ENCODE measurements around the gene CD79A. TPM values are rescaled to one million over a fixed set of nuclear protein-coding genes. Genes with fewer than 3 reads are reported as not detected.

The CD79A gene
- total RNA-seq, 1 experiment from 2014 or later, result 0.59 TPM

DNA sequence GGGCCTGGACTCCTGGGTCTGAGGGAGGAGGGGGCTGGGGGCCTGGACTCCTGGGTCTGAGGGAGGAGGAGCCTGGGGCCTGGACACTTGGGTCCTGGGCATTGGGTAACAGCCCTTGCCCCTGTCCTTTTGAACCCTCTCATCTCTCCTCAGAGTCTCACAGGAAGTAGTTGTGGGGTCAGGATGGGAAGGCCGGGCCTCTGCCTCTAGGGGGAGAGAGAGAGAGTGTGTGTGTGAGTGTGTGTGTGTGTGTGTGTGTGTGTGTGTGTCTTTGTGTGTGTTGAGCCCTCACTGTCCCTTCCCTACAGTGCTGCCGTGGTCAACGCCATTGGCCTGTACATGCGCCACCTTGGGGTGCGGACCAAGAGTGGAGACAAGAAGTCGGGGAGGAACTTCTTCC is 16.8 kb downstream of the CD79A start:
- no peak for TF ChIP-seq EZH2 (IDR thresholded peaks at IDR 0.05; ENCODE audit: low read depth)
- TF ChIP-seq, protein P1, sequence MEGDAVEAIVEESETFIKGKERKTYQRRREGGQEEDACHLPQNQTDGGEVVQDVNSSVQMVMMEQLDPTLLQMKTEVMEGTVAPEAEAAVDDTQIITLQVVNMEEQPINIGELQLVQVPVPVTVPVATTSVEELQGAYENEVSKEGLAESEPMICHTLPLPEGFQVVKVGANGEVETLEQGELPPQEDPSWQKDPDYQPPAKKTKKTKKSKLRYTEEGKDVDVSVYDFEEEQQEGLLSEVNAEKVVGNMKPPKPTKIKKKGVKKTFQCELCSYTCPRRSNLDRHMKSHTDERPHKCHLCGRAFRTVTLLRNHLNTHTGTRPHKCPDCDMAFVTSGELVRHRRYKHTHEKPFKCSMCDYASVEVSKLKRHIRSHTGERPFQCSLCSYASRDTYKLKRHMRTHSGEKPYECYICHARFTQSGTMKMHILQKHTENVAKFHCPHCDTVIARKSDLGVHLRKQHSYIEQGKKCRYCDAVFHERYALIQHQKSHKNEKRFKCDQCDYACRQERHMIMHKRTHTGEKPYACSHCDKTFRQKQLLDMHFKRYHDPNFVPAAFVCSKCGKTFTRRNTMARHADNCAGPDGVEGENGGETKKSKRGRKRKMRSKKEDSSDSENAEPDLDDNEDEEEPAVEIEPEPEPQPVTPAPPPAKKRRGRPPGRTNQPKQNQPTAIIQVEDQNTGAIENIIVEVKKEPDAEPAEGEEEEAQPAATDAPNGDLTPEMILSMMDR (conservative IDR thresholded peaks at IDR 0.05), result no peak
- no peaks in the 10 kb centered on the region for H3K9me2 ChIP-seq (ENCODE audit: insufficient read depth)
- H3K4me2 ChIP-seq, result no peak overlapping the region
- CTCF ChIA-PET, result no interaction called here
- H3K27ac ChIP-seq, result no peak overlapping the region
- H3K4me3 ChIP-seq, result no peak overlapping the region
- no peaks in the 10 kb centered on the region for H3K27me3 ChIP-seq (ENCODE audit: insufficient read depth, low read depth)
- intact Hi-C loops (cut with micrococcal nuclease; ENCODE audit: unreplicated experiment), result no loop called here
- H3K9me3 ChIP-seq (ENCODE audit: insufficient read depth, low read depth), result no peaks in the 10 kb centered on the region
- no peaks in the 10 kb centered on the region for H3K4me1 ChIP-seq (replicated peaks; ENCODE audit: insufficient read depth)
- no peaks in the 10 kb centered on the region for H3K79me2 ChIP-seq (ENCODE audit: low read depth)
- peaks cover 5% of the 10 kb centered on the region; the same call in 1 of the 2 replicates for H3F3A ChIP-seq (ENCODE audit: insufficient read depth, low read depth)
- no peak for DNase-seq
- peaks cover 21% of the 10 kb centered on the region for H4K20me1 ChIP-seq (ENCODE audit: insufficient read depth)
- POLR2A ChIA-PET (ENCODE audit: unreplicated experiment), result no interaction called here
- 0 out of 2 replicates have a peak, but pooled peaks cover 18% of the 10 kb centered on the region for H3K36me3 ChIP-seq (ENCODE audit: low read depth)
- no TSS peak for BruUV-seq (replicated peaks)
- no peak overlapping the region for H2AFZ ChIP-seq

DNA sequence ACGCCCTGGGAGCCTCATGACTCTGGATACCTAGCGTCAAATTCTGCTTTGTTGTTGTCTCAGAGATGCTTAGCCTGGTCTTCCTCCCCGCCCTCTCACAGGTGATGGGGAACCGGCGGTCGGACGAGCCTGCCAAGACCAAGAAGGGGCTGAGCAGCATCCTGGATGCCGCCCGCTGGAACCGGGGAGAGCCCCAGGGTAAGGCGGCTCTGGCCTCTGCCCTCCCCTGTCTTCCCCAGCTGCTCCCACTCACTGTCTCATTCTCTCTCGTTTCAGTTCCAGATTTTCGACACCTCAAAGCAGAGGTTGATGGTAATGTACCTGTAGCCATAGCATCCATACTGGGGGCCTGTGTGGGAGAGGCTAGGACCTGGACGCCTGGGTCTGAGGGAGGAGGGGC is 17.3 kb downstream of the CD79A start:
- no TSS peak for BruUV-seq (replicated peaks)
- intact Hi-C loops (cut with micrococcal nuclease; ENCODE audit: unreplicated experiment), result no loop called here
- CTCF ChIA-PET, result interaction anchor here (0.7 kb wide), 1 partner anchor 130 kb away, joined by 3 read pairs; no protein-coding TSS in a partner anchor
- DNase-seq, result no peak
- Histone ChIP-seq H3F3A (ENCODE audit: insufficient read depth, low read depth) (peaks cover 9% of the 10 kb centered on the region; the same call in 1 of the 2 replicates), H3K4me2 (no peak overlapping the region), H3K9me2 (ENCODE audit: insufficient read depth) (no peaks in the 10 kb centered on the region), H3K4me3 (no peak overlapping the region), H3K27ac (no peak overlapping the region), H2AFZ (no peak overlapping the region), H3K4me1 (replicated peaks; ENCODE audit: insufficient read depth) (no peaks in the 10 kb centered on the region), H4K20me1 (ENCODE audit: insufficient read depth) (peaks cover 21% of the 10 kb centered on the region), H3K9me3 (ENCODE audit: insufficient read depth, low read depth) (no peaks in the 10 kb centered on the region), H3K27me3 (ENCODE audit: insufficient read depth, low read depth) (no peaks in the 10 kb centered on the region), H3K79me2 (ENCODE audit: low read depth) (no peaks in the 10 kb centered on the region), H3K36me3 (ENCODE audit: low read depth) (0 out of 2 replicates have a peak, but pooled peaks cover 14% of the 10 kb centered on the region)
- POLR2A ChIA-PET (ENCODE audit: unreplicated experiment), result no interaction called here
- TF ChIP-seq, protein P1 (conservative IDR thresholded peaks at IDR 0.05), result no peak
- no peak for TF ChIP-seq EZH2 (IDR thresholded peaks at IDR 0.05; ENCODE audit: low read depth)

DNA sequence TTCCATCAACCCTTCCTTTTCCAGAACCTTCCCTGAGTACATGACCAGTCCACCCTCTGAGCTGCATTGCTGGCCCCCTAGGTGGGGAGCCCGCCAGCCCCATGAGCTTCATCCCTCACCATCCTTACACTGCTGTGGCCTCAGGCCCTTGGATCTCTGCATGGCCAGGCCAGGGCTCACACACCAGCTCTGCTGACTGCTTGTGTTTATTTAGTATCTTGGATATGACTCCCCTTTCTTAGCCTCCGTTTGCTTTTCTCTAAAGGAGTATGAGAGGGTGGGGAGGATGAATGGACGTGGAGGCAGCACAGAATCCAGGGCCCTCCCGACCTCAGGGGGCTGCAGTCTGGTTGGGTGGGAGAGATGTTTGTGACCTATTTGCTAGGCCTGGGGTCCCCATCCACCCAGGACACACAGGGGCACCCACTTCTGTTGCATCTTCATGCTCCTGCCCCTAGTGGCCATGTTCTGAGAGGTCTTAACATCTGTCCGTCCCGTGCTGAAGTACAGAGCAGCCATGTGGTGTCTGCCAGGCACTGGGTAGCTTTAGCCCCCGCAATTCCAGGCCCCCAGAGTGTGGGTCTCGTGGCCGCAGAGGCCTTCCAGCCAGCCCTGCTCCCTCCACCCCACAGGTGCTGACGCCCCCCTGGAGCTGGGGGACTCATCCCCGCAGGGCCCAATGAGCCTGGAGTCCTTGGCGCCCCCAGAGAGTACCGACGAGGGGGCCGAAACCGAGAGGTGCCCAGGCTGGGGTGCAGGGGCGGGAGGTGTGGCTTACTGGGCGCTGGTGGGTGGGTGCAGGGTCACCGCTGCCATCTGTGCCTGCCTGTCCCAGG is 18.9 kb downstream of the CD79A start:
- no peak overlapping the region for H3K27ac ChIP-seq
- no peaks in the 10 kb centered on the region for H3K27me3 ChIP-seq (ENCODE audit: insufficient read depth, low read depth)
- intact Hi-C loops (cut with micrococcal nuclease; ENCODE audit: unreplicated experiment), result no loop called here

More for the DNA sequence above, 18.9 kb downstream of the CD79A start:
- TF ChIP-seq EZH2 (IDR thresholded peaks at IDR 0.05; ENCODE audit: low read depth), result no peak
- TF ChIP-seq, protein P1 (conservative IDR thresholded peaks at IDR 0.05), result peak; percentile 45; the same call in 1 of the 2 replicates
- BruUV-seq (replicated peaks), result no TSS peak
- peaks cover 17% of the 10 kb centered on the region for H4K20me1 ChIP-seq (ENCODE audit: insufficient read depth)
- H3K79me2 ChIP-seq (ENCODE audit: low read depth), result no peaks in the 10 kb centered on the region
- CTCF ChIA-PET, result no interaction called here
- no peak for DNase-seq
- no peaks in the 10 kb centered on the region for H3K4me1 ChIP-seq (replicated peaks; ENCODE audit: insufficient read depth)
- no peaks in the 10 kb centered on the region for H3K9me2 ChIP-seq (ENCODE audit: insufficient read depth)
- H3K36me3 ChIP-seq (ENCODE audit: low read depth), result 0 out of 2 replicates have a peak, but pooled peaks cover 12% of the 10 kb centered on the region
- H2AFZ ChIP-seq, result no peak overlapping the region
- no peak overlapping the region for H3K4me3 ChIP-seq
- no peak overlapping the region for H3K4me2 ChIP-seq
- H3K9me3 ChIP-seq (ENCODE audit: insufficient read depth, low read depth), result no peaks in the 10 kb centered on the region
- H3F3A ChIP-seq (ENCODE audit: insufficient read depth, low read depth), result peaks cover 9% of the 10 kb centered on the region; the same call in 1 of the 2 replicates
- POLR2A ChIA-PET (ENCODE audit: unreplicated experiment), result no interaction called here

Data from PC-9 (cell line).